ENCODE measurements around the gene APEH. TPM values are rescaled to one million over a fixed set of nuclear protein-coding genes. Genes with fewer than 3 reads are reported as not detected.

APEH gene
- total RNA-seq, 1 experiment from 2014 or later = 236 TPM

- no TSS peak for BruUV-seq (replicated peaks)
- Histone ChIP-seq H3K4me1 (ENCODE audit: insufficient read depth, low read length) (peaks cover 15% of the 10 kb centered on the region), H3K9ac (ENCODE audit: low read length) (no peak within 1 kb of the TSS), H2AFZ (ENCODE audit: low read length) (no peak within 1 kb of the TSS), H3K4me3 (ENCODE audit: low read length) (peak within 1 kb of the TSS; percentile 54; the same call in 1 of the 2 replicates), H3K79me2 (ENCODE audit: low read length) (peaks cover 17% of the 10 kb centered on the region), H3K27ac (ENCODE audit: low read length) (no peak within 1 kb of the TSS), H3F3A (ENCODE audit: low read length, unreplicated experiment) (no peaks in the 10 kb centered on the region), H3K36me3 (ENCODE audit: low read depth, low read length) (peaks cover 14% of the 10 kb centered on the region), H4K20me1 (ENCODE audit: low read length) (no peaks in the 10 kb centered on the region), H3K27me3 (ENCODE audit: low read length) (no peaks in the 10 kb centered on the region), H3K9me3 (ENCODE audit: low read length) (no peaks in the 10 kb centered on the region), H3K4me2 (ENCODE audit: low read length) (peak within 1 kb of the TSS; percentile 77), H3K9me2 (replicated peaks; ENCODE audit: low read length) (no peaks in the 10 kb centered on the region)
- CTCF ChIA-PET = interaction anchor here (0.6 to 1.6 kb wide), 2 partner anchors 54 to 120 kb away, joined by 6 to 14 read pairs; no protein-coding TSS in a partner anchor
- peak; percentile 61 for ATAC-seq
- intact Hi-C loops (cut with micrococcal nuclease) = loop anchor here (1.0 kb wide), 1 partner anchor 120 kb away; no protein-coding TSS in a partner anchor
- DNase-seq = peak; percentile 92
- POLR2A ChIA-PET (ENCODE audit: unreplicated experiment) = no interaction called here
- TF ChIP-seq CTCF (conservative IDR thresholded peaks at IDR 0.05; ENCODE audit: low read depth, low read length) (peak; percentile 50), EZH2phosphoT487 (IDR thresholded peaks at IDR 0.05; ENCODE audit: borderline replicate concordance, low read length) (no peak)
Measured at GRCh38 chr3:49719214-49719884, 45.2 kb downstream of the APEH start, which contains the start of gene AMIGO3. Gene AMIGO3 (minus strand): TSS chr3:49719684. CDS start chr3:49719465, 219 bp downstream.

- CTCF ChIA-PET = no interaction called here
- no peak for TF ChIP-seq EZH2 (IDR thresholded peaks at IDR 0.05; ENCODE audit: low read length, unreplicated experiment)
- peaks cover 20% of the 10 kb centered on the region for H3K4me1 ChIP-seq (ENCODE audit: insufficient read depth, low read length)
- H3K79me2 ChIP-seq (ENCODE audit: low read length) = peaks cover 17% of the 10 kb centered on the region
- H3K27ac ChIP-seq (ENCODE audit: low read length) = no peak overlapping the region
- no peaks in the 10 kb centered on the region for H3K9me3 ChIP-seq (ENCODE audit: low read length)
- H3F3A ChIP-seq (ENCODE audit: low read length, unreplicated experiment) = no peaks in the 10 kb centered on the region
- no peak overlapping the region for H3K9ac ChIP-seq (ENCODE audit: low read length)
- no peak for ATAC-seq
- no peak overlapping the region for H3K4me3 ChIP-seq (ENCODE audit: low read length)
- intact Hi-C loops (cut with micrococcal nuclease) = no loop called here
- H3K9me2 ChIP-seq (replicated peaks; ENCODE audit: low read length) = no peaks in the 10 kb centered on the region
- no TSS peak for BruUV-seq (replicated peaks)
- H4K20me1 ChIP-seq (ENCODE audit: low read length) = no peaks in the 10 kb centered on the region
- no peak for DNase-seq
- POLR2A ChIA-PET (ENCODE audit: unreplicated experiment) = no interaction called here
- H3K27me3 ChIP-seq (ENCODE audit: low read length) = no peaks in the 10 kb centered on the region
- H2AFZ ChIP-seq (ENCODE audit: low read length) = no peak overlapping the region
- peaks cover 16% of the 10 kb centered on the region for H3K36me3 ChIP-seq (ENCODE audit: low read depth, low read length)
- H3K4me2 ChIP-seq (ENCODE audit: low read length) = no peak overlapping the region
Measured at GRCh38 chr3:49720855-49721595, 46.9 kb downstream of the APEH start.

GRCh38 chr3:49721596-49721895 lies 47.4 kb downstream of the APEH start:
- CTCF ChIA-PET = no interaction called here
- H3K4me1 ChIP-seq (ENCODE audit: insufficient read depth, low read length) = peaks cover 20% of the 10 kb centered on the region
- no peak overlapping the region for H3K9ac ChIP-seq (ENCODE audit: low read length)
- POLR2A ChIA-PET (ENCODE audit: unreplicated experiment) = no interaction called here
- peaks cover 17% of the 10 kb centered on the region for H3K79me2 ChIP-seq (ENCODE audit: low read length)
- H3K27me3 ChIP-seq (ENCODE audit: low read length) = no peaks in the 10 kb centered on the region
- H3K4me2 ChIP-seq (ENCODE audit: low read length) = no peak overlapping the region
- no TSS peak for BruUV-seq (replicated peaks)
- H3K4me3 ChIP-seq (ENCODE audit: low read length) = no peak overlapping the region
- no peak for ATAC-seq
- H3F3A ChIP-seq (ENCODE audit: low read length, unreplicated experiment) = no peaks in the 10 kb centered on the region
- no peak overlapping the region for H3K27ac ChIP-seq (ENCODE audit: low read length)
- TF ChIP-seq EZH2 (IDR thresholded peaks at IDR 0.05; ENCODE audit: low read length, unreplicated experiment) (no peak), CTCF (conservative IDR thresholded peaks at IDR 0.05; ENCODE audit: low read depth, low read length) (no peak), EZH2phosphoT487 (IDR thresholded peaks at IDR 0.05; ENCODE audit: borderline replicate concordance, low read length) (no peak)
- intact Hi-C loops (cut with micrococcal nuclease) = no loop called here
- H3K9me3 ChIP-seq (ENCODE audit: low read length) = no peaks in the 10 kb centered on the region
- H3K9me2 ChIP-seq (replicated peaks; ENCODE audit: low read length) = no peaks in the 10 kb centered on the region
- DNase-seq = no peak
- peaks cover 16% of the 10 kb centered on the region for H3K36me3 ChIP-seq (ENCODE audit: low read depth, low read length)
- no peaks in the 10 kb centered on the region for H4K20me1 ChIP-seq (ENCODE audit: low read length)
- H2AFZ ChIP-seq (ENCODE audit: low read length) = no peak overlapping the region
